NK-92 treated with Interleukin-12 subunit alpha and Interleukin-12 subunit beta, amount 100 ng/mL, for 24 hours (cell line): ENCODE measurements around the gene NPTN.

ENCODE experiments used
- DNase-seq: peaks from one replicate; lab custom pipeline; 2025; lab: John Stamatoyannopoulos, UW

The NPTN gene

DNA sequence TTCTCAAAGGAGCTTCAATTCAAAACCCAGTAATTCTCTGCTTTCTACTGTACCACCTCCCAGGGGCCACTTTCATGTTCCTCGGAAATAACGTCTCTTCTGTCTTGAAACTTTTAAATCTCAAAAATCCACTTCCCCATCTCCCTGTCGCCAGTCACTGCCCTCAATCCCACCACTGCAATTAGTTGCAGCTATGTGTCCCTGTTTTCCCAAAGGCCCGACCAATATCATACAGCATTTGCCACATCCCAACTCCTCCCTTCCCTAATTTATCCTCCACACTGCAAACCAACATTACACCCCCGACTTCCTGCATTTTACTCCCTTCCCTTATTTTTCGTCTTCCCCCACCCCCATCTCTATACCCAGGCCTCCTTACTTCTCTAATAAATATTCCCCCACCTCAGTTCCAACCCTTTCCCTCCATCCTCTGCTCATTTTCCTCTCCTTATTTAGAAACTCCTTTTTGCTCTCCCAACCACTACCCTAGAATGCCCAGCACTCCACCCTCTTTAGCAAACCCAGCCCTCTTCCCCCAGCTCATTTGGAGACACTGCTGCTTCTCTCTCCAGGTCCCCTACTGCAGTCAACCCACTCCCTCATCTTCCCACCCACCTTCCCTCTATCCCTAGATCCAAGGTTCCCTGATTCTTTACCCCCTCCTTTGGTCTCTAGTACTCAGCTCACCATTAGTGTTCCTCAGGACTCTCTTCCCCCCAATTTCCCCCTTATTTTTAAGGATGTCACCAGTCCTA is 1.1 kb downstream of the NPTN start:
- DNase-seq = no peak

- DNase-seq = no peak
Observed at GRCh38 chr15:73630921-73631362, 2.2 kb downstream of the NPTN start.

- no peak for DNase-seq
Observed at GRCh38 chr15:73629798-73630429, 3.3 kb downstream of the NPTN start.

- DNase-seq = no peak
Observed at GRCh38 chr15:73628976-73629797, 4.0 kb downstream of the NPTN start.

DNA sequence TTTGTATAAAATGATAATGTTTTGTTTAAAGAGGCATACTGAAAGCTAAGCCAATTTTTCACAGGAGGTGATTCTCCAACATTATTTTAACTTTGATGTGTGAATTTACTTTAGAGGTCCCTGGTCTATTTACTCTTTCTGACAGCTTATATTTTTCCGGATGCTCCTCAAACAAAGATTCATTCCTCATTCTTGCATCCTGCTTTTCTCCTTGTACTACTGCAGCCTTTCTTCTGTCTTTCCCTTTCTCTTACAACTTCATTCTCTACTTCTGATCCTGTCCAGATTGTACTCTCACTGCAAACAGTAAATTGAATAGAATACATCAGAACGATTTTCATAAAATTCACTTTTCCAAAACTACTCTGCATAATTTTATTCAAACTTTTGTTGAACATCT is 5.1 kb downstream of the NPTN start:
- DNase-seq = no peak

DNA sequence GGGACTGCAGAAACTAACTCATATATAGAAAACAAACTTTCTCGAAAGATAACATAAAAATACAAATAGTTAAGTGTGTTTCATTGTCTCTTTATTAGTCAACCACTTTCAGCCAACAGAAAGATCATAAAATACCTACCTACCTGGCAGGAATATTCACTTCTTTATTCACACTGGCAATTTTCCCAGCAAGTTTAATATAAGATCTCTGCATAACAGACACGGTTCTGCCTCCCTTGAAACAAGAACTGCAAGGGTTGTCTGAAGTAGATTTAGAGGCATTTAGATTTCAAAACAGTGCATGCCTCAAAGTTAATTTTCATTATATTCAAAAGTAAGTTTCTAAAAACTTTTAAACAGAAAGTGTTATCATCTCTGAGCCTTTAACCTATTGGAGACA is 7.1 kb downstream of the NPTN start:
- no peak for DNase-seq

DNA sequence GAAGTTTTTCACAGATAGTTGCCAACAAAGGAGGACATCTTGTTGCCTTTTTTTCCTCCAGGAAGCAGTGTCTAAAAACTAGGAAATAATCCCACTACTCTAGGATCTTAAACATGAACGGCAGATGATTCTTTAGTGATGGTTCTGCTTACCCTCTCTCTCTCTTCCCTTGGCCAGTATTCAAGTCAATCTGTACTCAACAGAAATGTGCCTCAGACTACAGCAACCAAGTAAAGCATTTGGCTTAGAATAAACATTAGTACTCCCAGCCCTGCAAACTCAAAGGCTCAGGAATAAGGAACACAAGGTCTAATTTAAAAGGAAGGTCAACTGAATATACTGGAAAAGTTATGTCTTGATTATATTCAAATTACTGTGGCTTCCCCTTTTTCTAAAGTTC is 8.7 kb downstream of the NPTN start:
- DNase-seq = no peak

GRCh38 chr15:73621286-73621826 is 11.8 kb downstream of the NPTN start:
- DNase-seq = no peak

DNA sequence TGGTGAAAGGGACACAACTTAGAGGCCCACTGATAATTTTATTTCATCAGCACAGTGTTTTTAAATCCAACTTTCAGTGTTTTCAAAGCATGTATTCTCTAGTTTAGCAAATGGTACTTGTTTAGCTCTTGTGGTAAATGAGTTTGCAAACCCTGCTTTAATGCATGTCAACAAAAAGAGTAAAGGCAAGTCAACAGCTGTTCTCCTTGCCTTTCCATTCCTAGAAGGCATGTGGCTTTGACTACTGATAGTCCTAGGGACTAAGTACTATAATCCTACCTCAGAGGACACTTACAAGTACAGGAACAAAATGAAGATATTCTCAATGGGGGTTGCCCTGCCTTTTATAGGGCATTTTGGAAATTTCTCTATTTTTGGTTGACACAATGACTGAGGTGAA is 13.1 kb downstream of the NPTN start:
- DNase-seq = no peak

GRCh38 chr15:73617913-73618312 is 15.3 kb downstream of the NPTN start:
- DNase-seq = no peak

DNA sequence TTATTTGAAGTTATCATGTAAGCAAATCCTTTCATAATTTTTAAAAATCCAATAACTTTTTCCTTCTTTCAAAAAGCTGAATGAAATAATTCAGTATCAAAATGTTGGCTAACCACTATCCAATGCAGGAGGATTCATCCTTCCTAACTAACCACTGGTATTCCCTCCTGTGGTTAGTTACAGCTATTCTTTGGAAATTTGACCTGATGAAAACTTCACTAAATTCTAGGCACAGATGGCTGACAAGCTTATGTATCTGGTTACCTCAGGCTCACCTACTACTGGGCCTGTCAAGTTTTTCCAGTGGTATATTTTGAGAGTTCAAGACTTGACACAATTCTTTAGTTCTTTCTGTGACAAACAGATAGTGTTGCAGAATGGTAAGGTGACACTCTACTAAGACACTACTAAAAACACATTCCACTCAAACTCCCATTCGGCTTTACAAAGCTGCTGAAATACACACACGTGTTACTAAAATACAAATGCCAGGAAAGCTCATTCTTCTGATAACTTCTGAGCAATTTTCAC is 15.8 kb downstream of the NPTN start:
- no peak for DNase-seq

GRCh38 chr15:73608941-73609340 is 24.2 kb downstream of the NPTN start:
- no peak for DNase-seq

GRCh38 chr15:73608475-73608874 is 24.7 kb downstream of the NPTN start:
- DNase-seq = no peak

DNA sequence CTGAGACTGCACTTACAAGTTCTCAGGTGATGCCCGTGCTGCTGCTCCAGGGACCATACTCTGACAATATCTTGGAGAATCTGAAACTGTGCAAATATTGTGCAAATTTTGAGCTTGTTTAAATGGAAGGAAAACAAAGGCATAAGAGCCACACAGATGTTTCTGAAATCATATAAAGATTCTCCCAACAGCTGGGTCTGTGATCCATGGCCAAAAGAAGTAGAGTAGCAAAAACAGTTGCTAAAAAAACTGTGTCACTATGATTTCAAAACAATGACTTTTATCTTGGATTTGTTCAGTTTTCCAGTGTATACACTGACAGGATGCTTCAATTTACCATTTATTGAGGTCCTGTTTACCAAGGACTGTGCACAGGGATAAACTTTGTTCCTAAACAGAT is 25.3 kb downstream of the NPTN start:
- DNase-seq = no peak

GRCh38 chr15:73607405-73607804 is 25.8 kb downstream of the NPTN start:
- DNase-seq = no peak

GRCh38 chr15:73605759-73606436 is 27.3 kb downstream of the NPTN start:
- no peak for DNase-seq

DNA sequence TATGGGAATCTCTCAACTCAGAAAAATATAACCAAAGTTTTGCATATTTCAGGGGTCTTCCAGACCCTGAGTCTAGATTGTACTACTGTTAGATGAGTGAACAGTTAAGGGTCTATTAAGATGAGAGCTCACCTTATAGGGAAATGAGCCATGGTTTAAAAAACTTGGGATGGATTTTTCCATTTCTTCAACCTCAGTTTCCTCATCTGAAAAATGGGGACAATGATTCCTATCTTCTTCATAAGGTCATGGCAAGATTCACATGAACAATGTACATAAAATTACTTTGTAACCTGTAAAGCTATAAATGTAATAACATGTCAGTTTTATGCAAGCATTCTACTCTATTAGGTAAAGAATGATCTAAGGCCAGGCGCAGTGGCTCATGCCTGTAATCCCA is 28.7 kb downstream of the NPTN start:
- DNase-seq = no peak

DNA sequence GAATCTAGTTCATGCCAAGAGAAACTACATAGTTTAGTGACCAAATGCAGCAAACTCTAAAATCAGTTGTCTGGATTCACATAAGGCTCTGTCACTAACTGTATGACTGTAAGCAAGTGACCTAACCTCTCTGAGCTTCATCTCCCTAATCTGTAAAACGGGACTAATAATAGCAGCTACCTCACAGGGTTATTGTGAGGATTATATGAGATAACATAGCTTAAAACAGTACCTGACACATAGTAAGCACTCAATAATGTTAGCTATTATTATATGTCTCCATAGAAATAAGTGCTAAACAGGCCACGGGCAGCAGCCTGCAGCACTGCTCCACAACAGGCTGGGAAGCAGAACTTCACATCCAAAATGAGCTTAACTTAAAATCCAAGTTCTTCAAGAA is 30.2 kb downstream of the NPTN start:
- DNase-seq = no peak

- DNase-seq = no peak
Observed at GRCh38 chr15:73602446-73602843, 30.7 kb downstream of the NPTN start.

GRCh38 chr15:73601451-73602445 is 31.4 kb downstream of the NPTN start:
- DNase-seq = no peak
